Prostate gland (tissue), 2 donors: ENCODE measurements around the gene RBM3. TPM values are rescaled to one million over a fixed set of nuclear protein-coding genes. Genes with fewer than 3 reads are reported as not detected.
"Not testable (repeated sequence)": the region's sequence is repeated elsewhere in the genome, so short reads cannot be mapped to it uniquely, and the experiment has no call there.

Source experiments
- DNase-seq: peaks from one replicate; pipeline ENCODE4 v3.0.0-alpha.2; 2019; ENCODE audit warnings: low spot score
- H3K27ac ChIP-seq, 2 donors: fragments of 200-600 bp; sonication (generic); 2 replicates each; pipeline ENCODE4 v1.5.1; 2017 to 2019
- H3K27me3 ChIP-seq: fragments of 200-600 bp; sonication (generic); replicated peaks from 2 replicates; pipeline ENCODE4 v1.5.1; 2019; ENCODE audit not compliant: insufficient read depth
- H3K36me3 ChIP-seq, 2 donors: fragments of 200-600 bp; sonication (generic); 1 replicate in 1 of 2; 2 replicates in 1 of 2; pipeline versions ENCODE4 v1.5.1 to v1.8.1; 2017 to 2019
- H3K4me1 ChIP-seq: fragments of 200-600 bp; sonication (generic); replicated peaks from 2 replicates; pipeline ENCODE4 v1.5.1; 2019
- H3K4me3 ChIP-seq, 2 donors: fragments of 200-600 bp; sonication (generic); 2 replicates each; pipeline ENCODE4 v1.5.1; 2017 to 2019
- H3K9me3 ChIP-seq: fragments of 200-600 bp; sonication (generic); 2 replicates; pipeline ENCODE4 v1.5.1; 2017
- CTCF ChIP-seq, 4 experiments: fragments of 200-600 bp in 2 of 4; fragments of 450-650 bp in 2 of 4; sonication (generic) in 2 of 4; IDR thresholded peaks; 1 replicate in 3 of 4; 2 replicates in 1 of 4; pipeline ENCODE4 v1.5.1; 2016 to 2019; ENCODE audit warnings: antibody characterized with exemption in 4 of 4, mild to moderate bottlenecking in 2 of 4, moderate library complexity in 2 of 4
- POLR2A ChIP-seq: fragments of 450-650 bp; IDR thresholded peaks from one replicate; pipeline ENCODE4 v1.6.1; 2016; ENCODE audit warnings: antibody characterized with exemption, mild to moderate bottlenecking
- POLR2AphosphoS5 ChIP-seq: sonication (generic); formaldehyde crosslinking; IDR thresholded peaks from one replicate; pipeline ENCODE4 v1.6.1; 2017; ENCODE audit warnings: antibody characterized with exemption
- WGBS: methylation state at CpG from one replicate; pipeline ENCODE4 v1.1.5; 2018; 5-methylcytosine and 5-hydroxymethylcytosine counted together
- intact Hi-C: fragments of 100-400 bp; cut with DNase I; formaldehyde crosslinking; loops from one replicate; pipeline ENCODE4 v1.14.2; 2022
- total RNA-seq, 2 donors: library from RNA; depleted of rRNA; stranded (reverse); fragments of >200 nt; gene quantifications; one replicate each; pipeline ENCODE4 v1.1.0, GENCODE V29; 2016

The RBM3 gene
- 100 to 1,000 TPM; 155 to 169 TPM for total RNA-seq

GRCh38 chrX:48574270-48575266 is at the start of gene RBM3:
Gene RBM3, plus strand, starts transcription at chrX:48574484. Its CDS starts 697 bp downstream, at chrX:48575181.
- DNase-seq = peak; percentile 89
- Histone ChIP-seq H3K27me3 (no peaks in the 10 kb centered on the region), H3K4me1 (no peaks in the 10 kb centered on the region), H3K27ac (peak within 1 kb of the TSS; percentile 97), H3K9me3 (no peaks in the 10 kb centered on the region), H3K4me3 (peak within 1 kb of the TSS; percentile 55 to 62), H3K36me3 (no peaks in the 10 kb centered on the region)
- under 1% methylated on average over 18 of the region's 71 CpGs for WGBS
- intact Hi-C loops = no loop called here
- TF ChIP-seq POLR2AphosphoS5 = peak; percentile 84
- TF ChIP-seq CTCF (IDR thresholded peaks at IDR 0.05) = peak in 3 of 4 experiments; percentile 34 to 49 (median 37)
- TF ChIP-seq POLR2A = peak; percentile 61

- DNase-seq, H3K36me3 ChIP-seq, H3K27me3 ChIP-seq, intact Hi-C loops, H3K4me1 ChIP-seq, H3K4me3 ChIP-seq, H3K27ac ChIP-seq, H3K9me3 ChIP-seq: not testable (repeated sequence)
- 85% methylated on average over 4 of the region's 8 CpGs for WGBS
These were observed 48.4 kb upstream of the RBM3 start for GRCh38 chrX:48525853-48526252.

- H3K27me3 ChIP-seq = no peaks in the 10 kb centered on the region
- DNase-seq = no peak
- H3K36me3 ChIP-seq = no peaks in the 10 kb centered on the region
- intact Hi-C loops = loop anchor here (10.0 kb wide), 1 partner anchor 64 kb away; the partner anchor contains the start of gene WDR13
- H3K4me3 ChIP-seq = no peak overlapping the region
- TF ChIP-seq POLR2AphosphoS5 (no peak), POLR2A (no peak), CTCF (IDR thresholded peaks at IDR 0.05) (no peak)
- no peak overlapping the region for H3K27ac ChIP-seq
- no peaks in the 10 kb centered on the region for H3K4me1 ChIP-seq
- WGBS = 88% methylated on average over 3 of the region's 3 CpGs
- no peaks in the 10 kb centered on the region for H3K9me3 ChIP-seq
These were observed 43.5 kb upstream of the RBM3 start for GRCh38 chrX:48530736-48531135.

- Histone ChIP-seq H3K9me3 (no peaks in the 10 kb centered on the region), H3K4me3 (no peak overlapping the region), H3K4me1 (no peaks in the 10 kb centered on the region), H3K27me3 (no peaks in the 10 kb centered on the region), H3K27ac (no peak overlapping the region), H3K36me3 (no peaks in the 10 kb centered on the region)
- 59% methylated on average over 4 of the region's 5 CpGs for WGBS
- TF ChIP-seq POLR2AphosphoS5 (peak; percentile 16), CTCF (IDR thresholded peaks at IDR 0.05) (no peak)
- no peak for DNase-seq
- intact Hi-C loops = loop anchor here (10.0 kb wide), 1 partner anchor 63 kb away; the partner anchor contains the start of gene WDR13
These were observed 42.8 kb upstream of the RBM3 start for GRCh38 chrX:48531358-48531959.

- WGBS = 88% methylated on average over 1 of the region's 1 CpG
- TF ChIP-seq POLR2AphosphoS5 (no peak), CTCF (IDR thresholded peaks at IDR 0.05) (no peak), POLR2A (no peak)
- no peaks in the 10 kb centered on the region for H3K9me3 ChIP-seq
These were observed 42.1 kb upstream of the RBM3 start for GRCh38 chrX:48532161-48532560.

More at GRCh38 chrX:48532161-48532560, 42.1 kb upstream of the RBM3 start:
- H3K27me3 ChIP-seq = no peaks in the 10 kb centered on the region
- no peaks in the 10 kb centered on the region for H3K36me3 ChIP-seq
- no peak overlapping the region for H3K4me3 ChIP-seq
- intact Hi-C loops = loop anchor here (10.0 kb wide), 1 partner anchor 63 kb away; the partner anchor contains the start of gene WDR13
- no peaks in the 10 kb centered on the region for H3K4me1 ChIP-seq
- no peak for DNase-seq
- no peak overlapping the region for H3K27ac ChIP-seq
